ENCODE data around the gene ZBTB8B.
"Not testable (repeated sequence)": the region's sequence is repeated elsewhere in the genome, so short reads cannot be mapped to it uniquely, and the experiment has no call there.

ZBTB8B gene

GRCh38 chr1:32481788-32482187 lies 16.9 kb downstream of the ZBTB8B start:
- not testable (repeated sequence) for H2BK15ac ChIP-seq (ENCODE audit: low read length); H3K4me3 ChIP-seq (ENCODE audit: low read length in 2 of 2); H3K14ac ChIP-seq (ENCODE audit: low read length); H2BK120ac ChIP-seq (ENCODE audit: low read depth, low read length); H3K4me2 ChIP-seq (ENCODE audit: insufficient read depth, low read length, poor library complexity, severe bottlenecking); H2AFZ ChIP-seq (ENCODE audit: low read length); DNase-seq (ENCODE audit: low spot score); H3K23ac ChIP-seq (ENCODE audit: low read depth, low read length, poor library complexity); H3K79me1 ChIP-seq (ENCODE audit: low read depth, low read length); H4K91ac ChIP-seq (ENCODE audit: low read depth, low read length, poor library complexity); H3K9ac ChIP-seq (ENCODE audit: low read depth, low read length, poor library complexity); H2BK12ac ChIP-seq (ENCODE audit: low read length); H3K4me1 ChIP-seq (ENCODE audit: control insufficient read depth in 2 of 2, insufficient read depth in 1 of 2, low read depth in 1 of 2, low read length in 2 of 2); H3K4ac ChIP-seq (ENCODE audit: low read length); H4K8ac ChIP-seq (ENCODE audit: low read depth, low read length); H3K27ac ChIP-seq (replicated peaks; ENCODE audit: low read length); H2AK5ac ChIP-seq (ENCODE audit: low read depth, low read length); H3K18ac ChIP-seq (ENCODE audit: low read length); H2BK5ac ChIP-seq (ENCODE audit: low read length); H3K27me3 ChIP-seq (ENCODE audit: control insufficient read depth in 3 of 3, insufficient read depth in 3 of 3, low read depth in 1 of 3, low read length in 3 of 3)
- no CpG with 5 or more reads among the region's 3 CpGs for WGBS, 2 donors (ENCODE audit: extremely low coverage in 2 of 2, insufficient read length in 2 of 2, insufficient replicate concordance in 1 of 2)
- Histone ChIP-seq H3K9me3 (replicated peaks in 1 of 2; ENCODE audit: control insufficient read depth in 2 of 2, insufficient read depth in 1 of 2, low read depth in 1 of 2, low read length in 2 of 2) (peaks cover 5 to 11% of the 10 kb centered on the region in 2 donors), H3K36me3 (replicated peaks in 1 of 2; ENCODE audit: control insufficient read depth in 2 of 2, insufficient read depth in 2 of 2, low read length in 2 of 2) (peaks cover 9 to 21% of the 10 kb centered on the region in 2 donors)

GRCh38 chr1:32485554-32486255 lies 20.8 kb downstream of the ZBTB8B start:
- Histone ChIP-seq H4K91ac (ENCODE audit: low read depth, low read length, poor library complexity) (no peak overlapping the region), H3K9me3 (replicated peaks in 1 of 2; ENCODE audit: control insufficient read depth in 2 of 2, insufficient read depth in 1 of 2, low read depth in 1 of 2, low read length in 2 of 2) (peaks cover 4 to 11% of the 10 kb centered on the region in 2 donors), H2AK5ac (ENCODE audit: low read depth, low read length) (no peak overlapping the region), H3K79me1 (ENCODE audit: low read depth, low read length) (no peaks in the 10 kb centered on the region), H3K36me3 (replicated peaks in 1 of 2; ENCODE audit: control insufficient read depth in 2 of 2, insufficient read depth in 2 of 2, low read length in 2 of 2) (peaks cover 11 to 21% of the 10 kb centered on the region in 2 donors), H3K4me2 (ENCODE audit: insufficient read depth, low read length, poor library complexity, severe bottlenecking) (no peak overlapping the region), H3K27me3 (ENCODE audit: control insufficient read depth in 3 of 3, insufficient read depth in 3 of 3, low read depth in 1 of 3, low read length in 3 of 3) (no peaks in the 10 kb centered on the region), H2BK120ac (ENCODE audit: low read depth, low read length) (no peak overlapping the region), H2AFZ (ENCODE audit: low read length) (no peak overlapping the region), H3K4me1 (ENCODE audit: control insufficient read depth in 2 of 2, insufficient read depth in 1 of 2, low read depth in 1 of 2, low read length in 2 of 2) (peaks cover 0 to 2% of the 10 kb centered on the region in 2 donors), H3K27ac (replicated peaks; ENCODE audit: low read length) (no peak overlapping the region), H2BK5ac (ENCODE audit: low read length) (no peak overlapping the region), H3K23ac (ENCODE audit: low read depth, low read length, poor library complexity) (no peak overlapping the region), H2BK15ac (ENCODE audit: low read length) (no peak overlapping the region), H3K14ac (ENCODE audit: low read length) (no peak overlapping the region), H3K4ac (ENCODE audit: low read length) (no peak overlapping the region), H3K4me3 (ENCODE audit: low read length in 2 of 2) (no peak overlapping the region), H2BK12ac (ENCODE audit: low read length) (no peak overlapping the region), H4K8ac (ENCODE audit: low read depth, low read length) (no peak overlapping the region), H3K9ac (ENCODE audit: low read depth, low read length, poor library complexity) (no peak overlapping the region), H3K18ac (ENCODE audit: low read length) (no peak overlapping the region)
- WGBS, 2 donors (ENCODE audit: extremely low coverage in 2 of 2, insufficient read length in 2 of 2, insufficient replicate concordance in 1 of 2) = no CpG with 5 or more reads among the region's 3 CpGs
- no peak for DNase-seq (ENCODE audit: low spot score)

- Histone ChIP-seq H3K9me3 (replicated peaks in 1 of 2; ENCODE audit: control insufficient read depth in 2 of 2, insufficient read depth in 1 of 2, low read depth in 1 of 2, low read length in 2 of 2) (peaks cover 4 to 11% of the 10 kb centered on the region in 2 donors), H2BK120ac (ENCODE audit: low read depth, low read length) (no peak overlapping the region), H2AFZ (ENCODE audit: low read length) (no peak overlapping the region), H3K27me3 (ENCODE audit: control insufficient read depth in 3 of 3, insufficient read depth in 3 of 3, low read depth in 1 of 3, low read length in 3 of 3) (no peaks in the 10 kb centered on the region), H3K14ac (ENCODE audit: low read length) (no peak overlapping the region), H3K27ac (replicated peaks; ENCODE audit: low read length) (no peak overlapping the region), H2BK12ac (ENCODE audit: low read length) (no peak overlapping the region), H3K4ac (ENCODE audit: low read length) (no peak overlapping the region), H2BK15ac (ENCODE audit: low read length) (no peak overlapping the region), H3K9ac (ENCODE audit: low read depth, low read length, poor library complexity) (no peak overlapping the region), H3K36me3 (replicated peaks in 1 of 2; ENCODE audit: control insufficient read depth in 2 of 2, insufficient read depth in 2 of 2, low read length in 2 of 2) (peaks cover 11 to 21% of the 10 kb centered on the region in 2 donors), H4K8ac (ENCODE audit: low read depth, low read length) (no peak overlapping the region), H3K18ac (ENCODE audit: low read length) (no peak overlapping the region), H3K4me3 (ENCODE audit: low read length in 2 of 2) (no peak overlapping the region), H4K91ac (ENCODE audit: low read depth, low read length, poor library complexity) (no peak overlapping the region), H3K23ac (ENCODE audit: low read depth, low read length, poor library complexity) (no peak overlapping the region), H2AK5ac (ENCODE audit: low read depth, low read length) (no peak overlapping the region), H3K79me1 (ENCODE audit: low read depth, low read length) (no peaks in the 10 kb centered on the region), H3K4me2 (ENCODE audit: insufficient read depth, low read length, poor library complexity, severe bottlenecking) (no peak overlapping the region), H2BK5ac (ENCODE audit: low read length) (no peak overlapping the region), H3K4me1 (ENCODE audit: control insufficient read depth in 2 of 2, insufficient read depth in 1 of 2, low read depth in 1 of 2, low read length in 2 of 2) (peaks cover 0 to 2% of the 10 kb centered on the region in 2 donors)
- no peak for DNase-seq (ENCODE audit: low spot score)
- no CpG with 5 or more reads among the region's 7 CpGs for WGBS, 2 donors (ENCODE audit: extremely low coverage in 2 of 2, insufficient read length in 2 of 2, insufficient replicate concordance in 1 of 2)
Measured at GRCh38 chr1:32486463-32487113, 21.7 kb downstream of the ZBTB8B start.

GRCh38 chr1:32487182-32487581 lies 22.3 kb downstream of the ZBTB8B start:
- Histone ChIP-seq H2BK15ac (ENCODE audit: low read length) (no peak overlapping the region), H2BK120ac (ENCODE audit: low read depth, low read length) (no peak overlapping the region), H3K36me3 (replicated peaks in 1 of 2; ENCODE audit: control insufficient read depth in 2 of 2, insufficient read depth in 2 of 2, low read length in 2 of 2) (peaks cover 11 to 21% of the 10 kb centered on the region in 2 donors), H2AFZ (ENCODE audit: low read length) (no peak overlapping the region), H3K79me1 (ENCODE audit: low read depth, low read length) (no peaks in the 10 kb centered on the region), H2BK5ac (ENCODE audit: low read length) (no peak overlapping the region), H2BK12ac (ENCODE audit: low read length) (no peak overlapping the region), H3K4me1 (ENCODE audit: control insufficient read depth in 2 of 2, insufficient read depth in 1 of 2, low read depth in 1 of 2, low read length in 2 of 2) (peaks cover 0 to 2% of the 10 kb centered on the region in 2 donors), H3K27me3 (ENCODE audit: control insufficient read depth in 3 of 3, insufficient read depth in 3 of 3, low read depth in 1 of 3, low read length in 3 of 3) (no peaks in the 10 kb centered on the region), H4K91ac (ENCODE audit: low read depth, low read length, poor library complexity) (no peak overlapping the region), H3K18ac (ENCODE audit: low read length) (no peak overlapping the region), H3K23ac (ENCODE audit: low read depth, low read length, poor library complexity) (no peak overlapping the region), H3K9ac (ENCODE audit: low read depth, low read length, poor library complexity) (no peak overlapping the region), H3K14ac (ENCODE audit: low read length) (no peak overlapping the region), H3K4me2 (ENCODE audit: insufficient read depth, low read length, poor library complexity, severe bottlenecking) (no peak overlapping the region), H3K4me3 (ENCODE audit: low read length in 2 of 2) (no peak overlapping the region), H2AK5ac (ENCODE audit: low read depth, low read length) (no peak overlapping the region), H3K9me3 (replicated peaks in 1 of 2; ENCODE audit: control insufficient read depth in 2 of 2, insufficient read depth in 1 of 2, low read depth in 1 of 2, low read length in 2 of 2) (peaks cover 4 to 11% of the 10 kb centered on the region in 2 donors), H3K27ac (replicated peaks; ENCODE audit: low read length) (no peak overlapping the region), H3K4ac (ENCODE audit: low read length) (no peak overlapping the region), H4K8ac (ENCODE audit: low read depth, low read length) (no peak overlapping the region)
- DNase-seq (ENCODE audit: low spot score) = no peak
- no CpG with 5 or more reads among the region's 5 CpGs for WGBS, 2 donors (ENCODE audit: extremely low coverage in 2 of 2, insufficient read length in 2 of 2, insufficient replicate concordance in 1 of 2)
